ENCODE measurements around the gene TMEM138. TPM values are rescaled to one million over a fixed set of nuclear protein-coding genes. Genes with fewer than 3 reads are reported as not detected.

Gene TMEM138
- total RNA-seq, 2 experiments from 2014 or later, result 31.1 to 48.8 TPM

DNA sequence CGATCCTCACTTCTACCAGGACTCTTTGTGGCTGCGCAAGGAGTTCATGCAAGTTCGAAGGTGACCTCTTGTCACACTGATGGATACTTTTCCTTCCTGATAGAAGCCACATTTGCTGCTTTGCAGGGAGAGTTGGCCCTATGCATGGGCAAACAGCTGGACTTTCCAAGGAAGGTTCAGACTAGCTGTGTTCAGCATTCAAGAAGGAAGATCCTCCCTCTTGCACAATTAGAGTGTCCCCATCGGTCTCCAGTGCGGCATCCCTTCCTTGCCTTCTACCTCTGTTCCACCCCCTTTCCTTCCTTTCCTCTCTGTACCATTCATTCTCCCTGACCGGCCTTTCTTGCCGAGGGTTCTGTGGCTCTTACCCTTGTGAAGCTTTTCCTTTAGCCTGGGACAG is 6.5 kb downstream of the TMEM138 start:
- Histone ChIP-seq H3K36me3 (ENCODE audit: insufficient read depth, low read length) (peaks cover 95% of the 10 kb centered on the region), H3K4me2 (ENCODE audit: low read length) (no peak overlapping the region), H3K4me1 (ENCODE audit: insufficient read depth, low read length, poor library complexity, severe bottlenecking) (peaks cover 3% of the 10 kb centered on the region), H3K79me2 (ENCODE audit: insufficient read depth, low read depth, low read length) (peaks cover 10% of the 10 kb centered on the region), H3K27ac (ENCODE audit: low read depth, low read length, poor library complexity, severe bottlenecking) (no peak overlapping the region), H3K9me2 (ENCODE audit: insufficient read depth, low read length) (no peaks in the 10 kb centered on the region), H3K9me3 (ENCODE audit: low read length) (peaks cover 15% of the 10 kb centered on the region; the same call in 1 of the 2 replicates), H3K4me3 (ENCODE audit: low read depth, low read length, poor library complexity, severe bottlenecking) (no peak overlapping the region), H2AFZ (ENCODE audit: low read length) (no peak overlapping the region), H4K20me1 (ENCODE audit: insufficient read depth, low read length) (no peaks in the 10 kb centered on the region)
- POLR2A ChIA-PET, result interaction anchor here (0.8 to 1.5 kb wide), 2 partner anchors 9 to 16 kb away, joined by 3 to 4 read pairs; no protein-coding TSS in a partner anchor
- intact Hi-C loops (cut with micrococcal nuclease; ENCODE audit: unreplicated experiment), result no loop called here
- no peak for DNase-seq (ENCODE audit: low spot score)
- BruUV-seq (replicated peaks), result no TSS peak
- TF ChIP-seq EZH2phosphoT487 (IDR thresholded peaks at IDR 0.05; ENCODE audit: borderline replicate concordance, low read depth, low read length), result no peak
- CTCF ChIA-PET (ENCODE audit: unreplicated experiment), result interaction anchor here (1.0 kb wide), 1 partner anchor 32 kb away, joined by 3 read pairs; no protein-coding TSS in a partner anchor

DNA sequence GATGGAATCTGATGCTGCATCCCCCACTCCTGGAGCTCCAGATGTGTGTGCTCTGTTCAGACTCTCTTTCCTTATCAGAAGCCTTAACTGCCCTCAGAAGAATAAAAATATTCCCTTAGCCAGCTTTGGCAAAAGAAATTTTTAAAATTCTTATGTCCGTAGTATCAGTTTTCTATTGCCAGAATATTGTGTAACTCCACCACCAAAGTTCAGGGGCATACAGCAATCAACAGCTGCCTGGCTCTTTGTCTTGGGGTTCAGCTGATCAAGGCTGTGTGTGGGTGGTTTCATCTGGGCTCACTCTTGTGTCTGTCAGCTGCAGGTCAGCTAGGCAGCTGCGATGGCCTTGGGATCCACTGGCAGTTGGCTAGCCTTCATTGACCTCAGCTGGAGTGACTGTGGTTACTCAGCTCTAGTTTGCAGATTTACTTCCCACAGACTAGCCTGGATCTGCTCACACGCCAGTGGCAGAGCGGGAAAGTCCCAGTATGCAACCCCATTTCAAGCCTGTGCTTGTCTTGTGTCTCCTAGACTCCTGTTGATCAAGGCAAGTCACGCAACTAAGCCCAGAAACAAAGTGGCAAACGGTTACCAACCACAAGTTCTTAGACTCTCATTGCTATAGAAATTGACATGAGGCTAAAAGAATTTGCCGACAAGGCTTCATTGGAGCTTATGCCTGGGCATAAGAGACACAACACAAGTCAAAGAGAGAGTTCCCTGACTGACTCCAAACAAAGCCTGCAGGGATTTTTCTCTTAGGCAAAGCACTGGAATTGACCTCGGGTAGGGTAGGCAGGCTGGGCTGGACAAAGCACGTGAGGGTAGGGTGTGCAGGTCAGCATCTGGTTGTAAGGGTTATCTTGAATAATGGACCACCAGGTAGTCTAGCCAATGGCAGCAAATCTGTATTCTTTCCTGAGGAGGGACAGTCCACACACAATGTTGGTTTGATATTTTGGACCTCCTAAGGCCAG is 7.5 kb downstream of the TMEM138 start:
- Histone ChIP-seq H4K20me1 (ENCODE audit: insufficient read depth, low read length) (no peaks in the 10 kb centered on the region), H3K4me1 (ENCODE audit: insufficient read depth, low read length, poor library complexity, severe bottlenecking) (no peaks in the 10 kb centered on the region), H2AFZ (ENCODE audit: low read length) (no peak overlapping the region), H3K4me2 (ENCODE audit: low read length) (no peak overlapping the region), H3K36me3 (ENCODE audit: insufficient read depth, low read length) (peaks cover 94% of the 10 kb centered on the region), H3K9me2 (ENCODE audit: insufficient read depth, low read length) (no peaks in the 10 kb centered on the region), H3K79me2 (ENCODE audit: insufficient read depth, low read depth, low read length) (peaks cover under 1% of the 10 kb centered on the region; the same call in 1 of the 2 replicates), H3K4me3 (ENCODE audit: low read depth, low read length, poor library complexity, severe bottlenecking) (no peak overlapping the region), H3K27ac (ENCODE audit: low read depth, low read length, poor library complexity, severe bottlenecking) (no peak overlapping the region), H3K9me3 (ENCODE audit: low read length) (peaks cover 21% of the 10 kb centered on the region; the same call in 1 of the 2 replicates)
- TF ChIP-seq, protein P1, sequence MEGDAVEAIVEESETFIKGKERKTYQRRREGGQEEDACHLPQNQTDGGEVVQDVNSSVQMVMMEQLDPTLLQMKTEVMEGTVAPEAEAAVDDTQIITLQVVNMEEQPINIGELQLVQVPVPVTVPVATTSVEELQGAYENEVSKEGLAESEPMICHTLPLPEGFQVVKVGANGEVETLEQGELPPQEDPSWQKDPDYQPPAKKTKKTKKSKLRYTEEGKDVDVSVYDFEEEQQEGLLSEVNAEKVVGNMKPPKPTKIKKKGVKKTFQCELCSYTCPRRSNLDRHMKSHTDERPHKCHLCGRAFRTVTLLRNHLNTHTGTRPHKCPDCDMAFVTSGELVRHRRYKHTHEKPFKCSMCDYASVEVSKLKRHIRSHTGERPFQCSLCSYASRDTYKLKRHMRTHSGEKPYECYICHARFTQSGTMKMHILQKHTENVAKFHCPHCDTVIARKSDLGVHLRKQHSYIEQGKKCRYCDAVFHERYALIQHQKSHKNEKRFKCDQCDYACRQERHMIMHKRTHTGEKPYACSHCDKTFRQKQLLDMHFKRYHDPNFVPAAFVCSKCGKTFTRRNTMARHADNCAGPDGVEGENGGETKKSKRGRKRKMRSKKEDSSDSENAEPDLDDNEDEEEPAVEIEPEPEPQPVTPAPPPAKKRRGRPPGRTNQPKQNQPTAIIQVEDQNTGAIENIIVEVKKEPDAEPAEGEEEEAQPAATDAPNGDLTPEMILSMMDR (conservative IDR thresholded peaks at IDR 0.05; ENCODE audit: low read length), result no peak
- no peak for TF ChIP-seq EZH2phosphoT487 (IDR thresholded peaks at IDR 0.05; ENCODE audit: borderline replicate concordance, low read depth, low read length)
- intact Hi-C loops (cut with micrococcal nuclease; ENCODE audit: unreplicated experiment), result no loop called here
- BruUV-seq (replicated peaks), result no TSS peak
- CTCF ChIA-PET (ENCODE audit: unreplicated experiment), result no interaction called here
- POLR2A ChIA-PET, result interaction anchor here (0.8 to 2.4 kb wide), 3 partner anchors 7 to 15 kb away, joined by 3 to 9 read pairs (median 4); partner anchors contain the start of genes CYB561A3 and TMEM138
- DNase-seq (ENCODE audit: low spot score), result no peak

GRCh38 chr11:61370349-61371005 is 8.3 kb downstream of the TMEM138 start:
- POLR2A ChIA-PET, result interaction anchor here (0.7 to 2.4 kb wide), 3 partner anchors 8 to 15 kb away, joined by 4 to 9 read pairs (median 7); partner anchors contain the start of genes CYB561A3 and TMEM138
- no peaks in the 10 kb centered on the region for H3K79me2 ChIP-seq (ENCODE audit: insufficient read depth, low read depth, low read length)
- no peaks in the 10 kb centered on the region for H3K9me2 ChIP-seq (ENCODE audit: insufficient read depth, low read length)
- H3K27ac ChIP-seq (ENCODE audit: low read depth, low read length, poor library complexity, severe bottlenecking), result no peak overlapping the region
- intact Hi-C loops (cut with micrococcal nuclease; ENCODE audit: unreplicated experiment), result no loop called here
- no peak for TF ChIP-seq EZH2phosphoT487 (IDR thresholded peaks at IDR 0.05; ENCODE audit: borderline replicate concordance, low read depth, low read length)
- TF ChIP-seq, protein P1 (conservative IDR thresholded peaks at IDR 0.05; ENCODE audit: low read length), result no peak
- no peaks in the 10 kb centered on the region for H4K20me1 ChIP-seq (ENCODE audit: insufficient read depth, low read length)
- H2AFZ ChIP-seq (ENCODE audit: low read length), result no peak overlapping the region
- peaks cover 24% of the 10 kb centered on the region; the same call in 1 of the 2 replicates for H3K9me3 ChIP-seq (ENCODE audit: low read length)
- peaks cover 94% of the 10 kb centered on the region for H3K36me3 ChIP-seq (ENCODE audit: insufficient read depth, low read length)
- no TSS peak for BruUV-seq (replicated peaks)
- DNase-seq (ENCODE audit: low spot score), result no peak
- no peak overlapping the region for H3K4me2 ChIP-seq (ENCODE audit: low read length)
- no peaks in the 10 kb centered on the region for H3K4me1 ChIP-seq (ENCODE audit: insufficient read depth, low read length, poor library complexity, severe bottlenecking)
- H3K4me3 ChIP-seq (ENCODE audit: low read depth, low read length, poor library complexity, severe bottlenecking), result no peak overlapping the region
- CTCF ChIA-PET (ENCODE audit: unreplicated experiment), result no interaction called here
